GM12873 (cell line): Measurements from ENCODE around the gene TSPAN2.

Experiments
- CTCF ChIP-seq: IDR thresholded peaks from 2 replicates; pipeline ENCODE4 v1.5.1; 2012; ENCODE audit warnings: low read depth, mild to moderate bottlenecking, moderate library complexity, low read length, control low read depth; ENCODE audit not compliant: insufficient read depth; ENCODE audit errors: missing control alignments

TSPAN2 gene

DNA sequence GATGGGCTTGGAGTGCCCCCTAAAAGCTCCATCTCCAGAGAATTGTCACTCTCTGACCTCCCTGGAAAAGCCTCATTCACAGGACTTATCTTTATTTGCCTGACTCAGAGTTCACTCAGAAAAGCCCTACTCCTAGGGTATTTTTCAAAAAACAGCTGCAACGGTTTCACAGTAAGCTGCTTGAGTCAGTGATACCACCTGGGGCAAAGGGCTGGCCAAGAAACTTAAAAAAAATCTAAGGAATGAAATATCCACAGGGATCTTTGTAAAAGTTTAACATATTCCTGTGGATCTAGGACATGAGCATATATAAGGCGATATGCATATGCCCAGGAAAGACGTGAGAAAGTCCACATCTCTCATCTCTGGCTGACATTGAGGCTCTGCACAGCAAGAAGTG, 33.8 kb upstream of the TSPAN2 start:
- no peak for TF ChIP-seq CTCF

GRCh38 chr1:115121793-115122192, 32.5 kb upstream of the TSPAN2 start:
- TF ChIP-seq CTCF: no peak

DNA sequence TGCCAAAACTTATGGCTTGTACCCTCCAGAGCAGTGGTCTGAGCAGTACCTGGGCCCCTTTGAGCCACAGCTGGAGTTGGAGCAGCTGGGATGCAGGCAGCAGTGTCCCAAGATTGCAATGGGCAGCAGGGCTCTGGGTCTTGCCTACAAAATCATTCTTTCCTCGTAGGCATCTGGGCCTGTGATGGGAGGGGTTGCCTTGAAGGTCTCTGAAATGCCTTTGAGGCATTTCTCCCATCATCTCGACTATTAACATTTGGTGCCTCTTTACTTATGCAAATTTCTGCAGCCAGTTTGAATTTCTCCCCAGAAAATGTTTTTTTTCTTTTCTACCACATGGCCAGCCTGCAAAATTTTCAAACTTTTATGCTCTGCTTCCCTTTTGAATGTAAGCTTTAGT, 31.0 kb upstream of the TSPAN2 start:
- no peak for TF ChIP-seq CTCF

DNA sequence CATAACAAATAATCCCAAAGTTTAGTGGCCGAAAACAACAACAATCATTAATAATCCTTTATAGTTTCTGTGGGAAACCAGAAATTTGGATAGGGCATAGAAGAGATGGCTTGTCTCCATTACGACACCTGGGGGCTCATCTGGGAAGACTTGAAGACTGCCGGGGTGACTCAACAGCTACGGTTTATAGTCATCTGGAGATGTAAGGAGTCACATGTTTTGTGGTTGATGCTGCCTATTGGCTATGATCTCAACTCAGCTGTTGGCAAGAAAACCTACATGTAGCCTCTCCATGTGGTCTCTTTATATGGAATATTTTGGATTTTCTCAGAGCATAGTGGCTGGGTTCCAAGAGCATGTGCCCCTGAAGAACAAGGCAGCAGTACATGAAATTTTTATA, 29.3 kb upstream of the TSPAN2 start:
- TF ChIP-seq CTCF: no peak

DNA sequence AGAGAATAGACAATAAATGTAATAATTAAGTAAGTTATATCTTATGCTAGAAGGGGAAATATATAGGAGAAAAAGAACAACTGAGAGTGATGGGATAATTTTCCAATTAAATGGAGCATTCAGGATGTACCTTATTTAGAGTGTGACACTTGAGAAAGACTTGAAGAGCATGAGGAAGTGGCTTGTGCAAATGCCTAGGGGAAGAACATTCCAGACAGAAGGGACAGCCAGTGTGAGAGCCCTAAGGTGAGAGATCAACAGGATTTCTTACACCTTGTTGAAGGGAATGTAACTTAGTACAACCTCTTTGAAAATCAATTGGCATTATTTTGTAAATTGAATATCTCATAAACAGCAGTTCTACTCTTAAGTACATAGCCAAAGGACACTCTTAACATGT, 28.8 kb upstream of the TSPAN2 start:
- TF ChIP-seq CTCF: no peak

GRCh38 chr1:115117298-115117697, 28.0 kb upstream of the TSPAN2 start:
- TF ChIP-seq CTCF: no peak

DNA sequence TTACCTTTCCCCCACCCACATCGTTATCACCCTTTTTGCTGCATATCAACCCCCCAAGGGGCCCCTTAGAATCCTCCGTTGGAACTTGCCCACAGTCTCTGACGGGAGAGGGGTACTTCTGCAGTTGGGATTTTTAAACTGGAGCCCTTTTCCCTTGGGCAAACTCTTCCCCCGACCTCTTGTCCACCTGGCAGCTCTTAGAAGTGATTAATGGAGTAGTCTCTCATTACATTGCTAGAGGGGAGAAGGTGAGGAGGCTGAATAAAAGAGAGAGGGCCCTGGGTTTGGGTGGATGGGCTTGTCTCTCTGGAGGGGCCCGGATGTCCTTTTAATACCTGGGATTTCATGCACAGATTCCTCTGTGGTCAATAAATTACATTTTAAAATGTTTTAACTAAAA, 27.2 kb upstream of the TSPAN2 start:
- TF ChIP-seq CTCF: no peak
